NCI-H345 treated with DMSO at 0.1 percent for 48 hours (cell line): ENCODE results near the gene GPR35.
"Not testable (repeated sequence)": the region's sequence is repeated elsewhere in the genome, so short reads cannot be mapped to it uniquely, and the experiment has no call there.

Source experiments
- DNase-seq: peaks from one replicate; lab custom pipeline; 2025; ENCODE audit not compliant: unreplicated experiment; lab: John Stamatoyannopoulos, UW

The GPR35 gene

DNA sequence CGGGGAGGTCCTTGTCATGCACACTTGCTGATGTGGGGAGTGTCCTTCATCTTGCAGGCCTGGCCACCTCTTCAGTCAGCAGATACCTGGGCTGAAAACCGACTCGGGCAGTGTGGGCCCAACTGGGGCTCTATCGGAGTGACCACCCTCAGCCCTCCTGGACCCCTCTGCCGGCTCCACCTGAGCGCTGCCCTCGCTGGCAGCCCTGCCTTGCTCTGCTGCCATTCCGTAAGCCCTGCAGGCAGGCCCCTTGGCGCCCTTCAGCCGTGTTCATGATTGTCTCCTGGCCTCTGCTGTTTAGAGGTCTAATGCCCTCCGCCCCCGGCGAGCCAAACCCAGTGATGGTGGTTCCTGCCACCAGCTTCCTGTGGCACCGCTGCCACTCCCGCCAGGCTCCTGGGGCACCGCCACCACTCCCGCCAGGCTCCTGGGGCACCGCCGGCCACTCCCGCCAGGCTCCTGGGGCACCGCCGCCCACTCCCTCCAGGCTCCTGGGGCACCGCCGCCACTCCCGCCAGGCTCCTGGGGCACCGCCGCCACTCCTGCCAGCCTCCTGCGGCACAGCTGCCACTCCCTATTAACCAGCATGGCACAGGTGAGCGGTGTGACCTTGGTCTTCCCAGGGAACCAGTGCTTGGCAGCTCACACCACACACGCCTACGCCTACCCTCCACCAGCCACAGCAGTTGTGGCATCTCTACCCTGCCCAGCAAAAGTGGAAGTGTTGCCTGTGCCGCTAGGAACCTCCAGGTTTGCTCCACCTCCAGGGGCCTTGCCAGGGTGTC lies 22.8 kb upstream of the GPR35 start:
- DNase-seq, result no peak

DNA sequence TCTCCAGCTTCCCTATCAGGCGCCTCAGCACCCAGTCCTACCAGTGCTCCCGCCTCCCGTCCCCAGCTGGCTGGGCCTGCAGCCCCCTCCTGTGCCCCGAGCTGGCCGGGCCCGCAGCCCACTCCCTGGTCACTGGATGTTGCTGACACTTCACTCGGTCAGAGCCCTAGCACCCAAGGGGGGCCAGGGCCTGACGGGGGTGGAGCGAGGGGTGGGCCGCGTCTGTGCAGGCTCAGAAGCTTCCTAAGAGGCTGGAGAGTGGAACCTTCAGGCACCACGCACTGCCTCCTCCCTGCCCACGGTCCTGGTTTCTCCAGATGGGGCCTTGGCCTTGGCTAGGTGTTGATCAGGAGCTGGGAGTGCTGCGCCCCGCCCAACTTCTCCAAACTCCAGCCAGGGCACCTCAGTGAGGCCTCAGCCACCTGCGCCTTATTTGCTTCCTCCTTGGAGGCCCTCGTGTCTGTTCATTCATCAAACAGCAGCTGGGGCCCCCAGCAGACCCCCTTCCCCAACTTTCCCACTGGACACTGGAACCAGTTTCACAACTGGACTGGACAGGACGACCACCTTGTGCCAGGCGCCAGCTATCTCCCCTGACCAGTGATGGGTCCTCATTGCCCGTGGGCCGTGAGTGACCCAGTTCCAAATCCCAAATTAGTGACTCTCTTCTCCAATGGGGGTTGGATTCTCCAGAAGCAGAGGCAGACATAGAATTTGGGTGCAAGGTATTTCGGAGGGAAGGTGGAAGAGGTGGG lies 22.0 kb upstream of the GPR35 start:
- DNase-seq, result no peak

DNA sequence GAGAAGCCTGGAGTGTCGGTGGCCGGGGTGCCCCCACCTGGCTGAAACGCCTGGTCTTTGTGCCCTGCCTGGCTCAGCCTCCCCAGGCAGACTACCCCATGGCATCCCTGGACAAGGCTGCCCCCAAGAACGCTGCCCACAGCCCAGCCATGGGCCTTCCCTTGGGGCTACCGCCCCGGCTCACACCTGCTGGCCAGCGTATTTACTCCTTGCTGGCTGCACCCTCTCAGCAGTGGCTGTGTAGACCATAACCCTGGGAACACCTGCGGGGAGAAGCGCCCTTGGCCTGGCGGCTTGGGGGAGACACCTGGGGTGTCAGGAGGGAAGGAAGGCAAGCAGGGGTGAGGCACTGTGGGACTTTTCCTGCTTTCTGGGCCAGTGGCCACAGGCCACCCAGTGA lies 21.4 kb upstream of the GPR35 start:
- no peak for DNase-seq

DNA sequence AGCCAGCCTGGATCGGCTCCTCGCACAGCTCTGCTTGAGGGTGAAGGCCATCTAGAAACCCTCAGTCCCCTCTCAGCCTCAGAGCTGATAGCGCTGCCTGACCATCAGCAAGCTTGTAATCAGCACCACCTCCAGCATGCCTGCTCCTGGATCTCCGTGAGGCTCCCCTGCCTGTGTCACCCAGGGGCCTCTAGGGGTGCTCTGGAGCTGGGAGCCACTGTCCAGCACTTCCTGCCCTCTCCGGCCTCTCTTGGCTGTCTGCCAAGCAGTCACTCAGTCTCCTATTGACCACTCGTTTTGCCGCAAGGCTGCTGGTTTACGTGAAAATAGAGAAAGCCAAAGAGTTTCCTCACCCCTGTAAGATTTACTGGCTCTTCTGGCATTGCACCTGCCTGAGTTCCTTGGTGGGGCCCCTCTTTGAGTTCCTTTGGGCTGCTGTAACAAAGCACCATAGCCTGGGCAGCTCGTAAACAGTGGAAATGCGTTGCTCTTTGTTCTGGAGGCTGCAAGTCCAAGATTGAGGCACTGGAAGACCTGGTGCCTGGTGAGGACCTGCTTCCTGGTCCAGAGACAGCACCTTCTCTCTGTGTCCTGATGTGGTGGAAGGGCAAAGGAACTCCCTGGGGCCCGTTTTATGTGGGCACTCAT lies 20.9 kb upstream of the GPR35 start:
- no peak for DNase-seq

DNA sequence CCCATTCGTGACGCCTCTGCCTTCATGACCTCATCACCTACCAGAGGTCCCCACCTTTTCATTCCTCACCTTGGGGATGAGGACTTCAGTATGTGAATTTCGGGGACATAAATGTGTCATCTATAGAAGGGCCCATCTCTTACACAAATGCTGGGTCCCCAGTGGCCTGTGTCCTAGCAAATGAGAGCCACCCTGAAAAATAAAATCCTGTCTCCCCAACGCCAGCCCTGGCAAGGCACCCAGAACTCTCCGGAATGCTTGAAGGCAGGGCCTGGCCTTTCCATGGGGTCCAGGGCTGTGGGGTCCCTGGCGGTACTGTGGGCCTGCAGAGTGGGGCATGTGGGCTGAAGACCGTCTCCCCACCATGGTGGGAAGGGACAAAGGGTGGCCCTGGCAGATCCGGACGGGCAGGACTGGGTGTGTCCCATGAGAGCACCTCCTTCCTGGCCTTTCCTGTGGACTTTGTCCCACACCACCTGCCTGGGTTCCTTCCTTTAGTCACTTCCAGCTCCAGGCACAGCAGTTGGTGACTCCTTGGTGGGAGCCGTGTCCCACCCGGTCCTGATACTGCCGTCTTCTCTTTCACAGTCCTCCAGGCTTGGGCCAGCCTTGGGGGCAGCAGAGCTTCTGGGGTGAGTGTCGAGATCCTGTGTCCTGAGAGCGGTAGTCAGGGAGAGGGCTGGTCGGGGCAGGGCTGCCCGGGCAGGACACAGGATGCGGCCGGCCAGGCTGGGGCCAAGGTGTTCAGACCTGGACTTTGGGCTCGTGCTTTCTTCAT lies 20.2 kb upstream of the GPR35 start:
- no peak for DNase-seq

DNA sequence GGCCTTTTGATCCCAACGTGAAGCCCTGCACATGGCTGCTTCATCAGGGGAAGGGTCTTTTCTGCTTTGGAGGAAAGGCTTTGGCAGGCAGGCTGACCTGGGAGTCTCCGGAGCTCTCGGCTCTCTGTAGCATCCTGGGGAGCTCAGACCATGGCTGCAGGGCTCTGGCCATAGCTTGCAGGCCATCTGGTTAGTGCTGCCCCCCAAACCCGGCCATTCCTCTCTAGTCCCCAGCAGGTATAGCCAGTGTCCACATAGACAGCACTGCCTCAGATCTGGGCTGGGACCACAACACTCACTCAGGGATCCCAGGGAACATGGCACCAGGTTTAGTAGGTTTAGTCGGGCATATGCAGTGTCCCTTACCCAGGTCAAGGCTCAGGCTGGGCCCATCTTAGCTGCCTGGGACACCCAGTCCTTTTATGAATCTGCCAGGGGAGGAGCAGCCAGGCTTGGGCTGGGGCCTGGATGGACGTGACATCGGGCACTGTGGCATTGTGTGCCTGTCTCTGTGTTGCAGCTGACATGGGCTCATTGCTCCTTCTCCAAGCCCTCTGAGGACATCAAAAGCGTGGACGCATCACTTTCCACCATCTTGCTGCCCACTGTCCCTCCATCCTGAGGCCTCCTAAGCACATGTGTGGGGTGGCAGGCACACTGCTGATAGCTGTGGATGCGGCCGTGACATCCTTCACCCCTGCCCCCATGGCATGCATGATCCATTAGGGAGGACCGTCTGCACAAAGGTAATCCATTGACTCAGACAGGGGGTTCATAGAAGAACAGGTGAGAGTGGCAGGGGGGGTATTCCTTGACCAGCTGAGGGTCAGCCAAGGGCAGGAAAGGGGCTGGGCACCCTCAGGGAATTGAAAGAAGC lies 19.2 kb upstream of the GPR35 start:
- DNase-seq, result no peak

DNA sequence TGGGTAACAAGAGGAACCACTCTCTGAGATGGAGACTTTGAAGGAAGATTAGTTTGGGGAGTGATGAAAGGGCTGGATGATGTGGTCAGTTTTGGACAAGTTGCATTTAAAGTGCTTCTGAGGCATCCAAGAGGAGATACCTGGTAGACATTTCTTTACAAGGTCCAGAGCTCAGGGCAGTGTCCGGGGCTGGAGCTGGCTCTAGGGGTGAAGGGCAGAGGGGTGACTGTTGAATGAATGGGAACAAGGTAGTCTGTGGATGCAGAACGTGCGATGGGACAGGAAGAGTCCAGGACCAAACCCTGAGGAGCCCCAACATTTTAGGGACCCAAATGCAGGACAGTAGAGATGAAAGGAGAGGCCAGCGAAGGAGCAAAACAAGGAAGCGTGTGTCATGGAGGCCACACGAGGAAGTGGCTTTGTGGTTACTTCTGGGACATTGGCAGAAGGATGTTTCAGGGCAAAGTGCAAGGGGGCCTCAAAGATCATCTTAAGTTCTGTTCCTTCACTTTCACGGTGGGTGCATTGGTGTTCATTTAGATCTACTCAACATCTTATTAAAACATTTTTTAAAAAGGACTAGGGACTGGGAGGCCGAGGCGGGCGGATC lies 13.6 kb upstream of the GPR35 start:
- no peak for DNase-seq

DNA sequence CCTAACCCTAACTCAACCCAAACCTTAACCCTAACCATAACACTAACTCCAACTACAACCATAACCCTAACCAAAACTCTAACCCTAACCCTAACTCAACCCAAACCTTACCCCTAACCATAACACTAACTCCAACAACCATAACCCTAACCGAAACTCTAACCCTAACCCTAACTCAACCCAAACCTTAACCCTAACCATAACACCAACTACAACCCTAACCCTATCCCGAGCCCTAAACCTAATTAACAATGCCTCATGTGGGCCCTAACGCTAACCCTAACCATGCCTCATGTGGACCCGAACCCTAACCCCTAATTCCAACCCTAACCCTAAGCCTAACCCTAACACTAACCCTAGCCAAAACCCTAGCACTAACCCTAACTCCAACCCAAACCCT lies 11.5 kb upstream of the GPR35 start:
- DNase-seq, result no peak

DNA sequence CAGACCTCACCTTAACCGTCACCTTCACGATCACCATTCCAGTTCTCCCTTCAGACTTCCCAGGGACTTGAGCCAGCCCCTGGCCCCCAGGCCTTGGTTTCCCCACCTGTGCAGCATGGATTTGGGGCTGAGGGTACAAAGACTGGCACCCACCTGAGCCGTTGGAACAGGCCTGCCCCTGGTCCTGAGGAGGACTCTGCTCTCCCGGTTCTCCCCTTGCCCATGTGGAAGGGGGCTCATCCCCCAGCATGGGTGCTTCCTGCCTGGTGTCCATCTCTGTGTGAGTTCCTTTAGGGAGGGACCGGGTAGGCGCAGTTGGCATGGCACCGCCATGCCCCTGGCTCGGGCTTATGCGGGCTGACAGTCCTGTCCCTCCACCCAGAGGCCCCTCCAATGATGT lies 10.9 kb upstream of the GPR35 start:
- no peak for DNase-seq

DNA sequence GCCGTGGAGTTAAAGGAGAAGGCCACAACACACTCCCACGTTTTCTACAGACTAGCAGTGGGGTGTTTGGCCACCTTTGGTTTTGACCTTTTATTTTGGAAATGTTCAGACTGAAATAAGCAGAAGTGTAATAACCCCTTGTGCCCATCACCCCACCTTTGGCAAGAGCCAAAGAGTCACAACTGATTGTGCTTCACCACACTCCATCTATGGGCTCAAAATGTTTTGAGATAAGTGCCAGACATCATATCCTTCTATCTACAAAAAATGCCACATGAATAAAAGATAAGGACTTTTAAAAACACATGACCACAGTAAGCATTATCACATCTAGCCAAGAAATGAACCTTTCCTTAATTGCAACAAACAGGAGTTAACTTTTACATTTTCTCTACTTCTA lies 9.9 kb upstream of the GPR35 start:
- no peak for DNase-seq

DNA sequence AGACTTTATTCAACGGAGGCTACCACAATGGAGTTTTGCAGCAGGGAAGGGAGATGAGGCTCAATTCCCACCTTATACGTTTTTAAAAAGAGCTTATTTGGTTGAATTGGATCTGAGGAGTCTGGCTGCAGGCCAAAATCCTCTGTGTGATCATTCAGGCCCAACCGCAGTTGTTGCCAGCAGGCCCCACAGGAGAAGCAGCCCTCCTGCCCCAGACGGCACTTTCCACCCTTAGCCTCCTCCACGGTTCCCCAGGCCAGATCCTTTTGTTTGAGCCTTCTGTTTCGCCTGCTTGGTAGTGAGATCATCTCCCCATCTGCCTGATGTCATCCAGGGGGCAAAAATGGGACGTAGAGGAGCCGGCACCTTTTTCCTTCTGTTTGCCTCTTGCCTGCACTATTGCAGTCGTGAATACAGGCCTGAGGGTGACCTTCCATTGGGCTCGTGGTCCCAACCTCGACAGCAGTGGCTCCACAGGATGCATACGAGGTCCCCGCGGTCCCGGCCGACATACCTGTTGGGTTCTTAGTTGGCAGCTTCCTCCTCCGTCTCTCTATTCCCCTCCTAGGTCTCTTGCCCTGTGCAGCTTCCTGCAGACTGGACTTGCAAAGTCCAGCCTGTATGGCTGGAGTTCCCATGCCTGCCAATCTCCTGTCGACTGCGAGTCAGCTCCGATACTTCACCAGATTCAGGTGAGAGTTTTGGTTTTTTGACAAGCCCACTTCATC lies 9.3 kb upstream of the GPR35 start:
- DNase-seq, result no peak

DNA sequence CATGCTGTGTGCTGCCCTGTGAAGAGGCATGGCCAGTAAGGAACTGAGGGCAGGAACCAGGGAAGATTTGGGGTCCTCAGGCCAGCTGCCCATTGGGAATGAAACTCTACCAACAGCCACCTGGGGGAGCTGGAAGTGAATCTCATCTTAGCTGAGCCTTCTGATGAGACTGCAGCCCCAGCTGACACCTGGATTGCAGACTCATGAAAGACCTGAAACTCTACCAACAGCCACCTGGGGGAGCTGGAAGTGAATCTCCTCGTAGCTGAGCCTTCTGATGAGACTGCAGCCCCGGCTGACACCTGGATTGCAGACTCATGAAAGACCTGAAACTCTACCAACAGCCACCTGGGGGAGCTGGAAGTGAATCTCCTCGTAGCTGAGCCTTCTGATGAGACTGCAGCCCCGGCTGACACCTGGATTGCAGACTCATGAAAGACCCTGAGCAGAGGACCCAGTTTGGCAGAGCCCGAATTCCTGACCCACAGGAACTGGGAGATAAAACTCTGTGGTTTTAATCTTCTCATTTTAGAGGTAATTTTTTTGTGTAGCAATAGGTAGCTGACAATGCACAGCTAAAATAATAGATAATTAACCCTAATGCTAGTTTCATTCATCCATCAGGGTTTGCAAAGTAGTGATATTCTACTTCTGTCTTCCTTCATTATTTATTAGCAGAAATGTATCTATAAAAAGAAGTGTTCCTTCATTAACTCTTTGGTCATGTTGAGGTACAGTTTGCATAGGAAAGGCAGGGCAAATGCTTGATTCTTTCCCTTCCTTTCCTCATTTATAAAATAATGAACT lies 8.2 kb upstream of the GPR35 start:
- DNase-seq, result not testable (repeated sequence)

DNA sequence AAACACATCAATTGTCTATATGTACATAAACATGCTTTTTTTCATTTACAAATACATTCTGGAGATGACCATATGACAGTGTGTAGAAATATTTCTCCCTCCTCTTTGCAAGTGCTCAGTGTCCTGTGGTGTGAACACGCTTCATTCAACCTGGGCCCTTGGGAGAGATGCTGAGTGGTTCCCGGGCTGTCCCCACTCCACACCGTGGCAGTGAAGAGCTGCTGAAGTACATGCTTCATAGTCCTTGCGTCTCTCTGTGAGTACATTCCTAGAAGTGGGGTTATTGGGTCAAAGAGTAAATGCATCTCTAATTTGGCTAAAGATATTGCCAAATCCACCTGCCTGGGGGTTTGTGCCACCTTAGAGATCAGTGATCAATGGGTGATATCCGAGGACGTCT lies 6.5 kb upstream of the GPR35 start:
- no peak for DNase-seq

DNA sequence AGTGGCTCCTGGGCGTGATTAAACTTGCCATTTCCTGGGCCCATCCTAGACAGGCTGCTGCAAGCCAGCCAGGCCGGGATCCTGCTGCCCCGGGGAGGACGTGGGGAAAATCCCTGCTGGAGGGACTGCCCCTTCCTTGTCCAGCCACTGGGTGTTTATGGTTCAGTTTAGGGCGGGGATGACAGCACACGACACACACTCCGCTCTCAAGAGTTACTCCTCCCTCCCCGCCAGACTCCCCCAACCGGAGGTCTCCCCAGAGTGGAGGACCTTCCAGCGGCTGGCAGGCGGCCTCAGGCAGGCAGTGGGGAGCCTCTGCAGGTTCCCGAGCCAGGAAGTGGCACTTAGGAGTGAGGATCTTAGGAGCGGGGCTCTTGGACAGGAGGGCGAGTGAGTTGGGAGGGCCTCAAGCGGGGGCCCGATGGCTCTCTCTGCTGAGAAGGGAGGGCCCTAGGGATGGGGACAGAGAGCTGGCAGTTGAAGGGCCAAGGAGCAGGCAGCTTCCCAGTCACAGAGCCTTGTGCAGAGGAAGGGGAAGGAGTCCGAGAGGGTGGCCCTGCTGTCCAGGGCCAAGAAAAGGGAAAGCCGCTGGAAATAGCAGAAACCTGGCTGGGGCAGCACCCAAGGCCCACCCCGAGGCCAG lies 5.7 kb upstream of the GPR35 start:
- DNase-seq, result no peak

DNA sequence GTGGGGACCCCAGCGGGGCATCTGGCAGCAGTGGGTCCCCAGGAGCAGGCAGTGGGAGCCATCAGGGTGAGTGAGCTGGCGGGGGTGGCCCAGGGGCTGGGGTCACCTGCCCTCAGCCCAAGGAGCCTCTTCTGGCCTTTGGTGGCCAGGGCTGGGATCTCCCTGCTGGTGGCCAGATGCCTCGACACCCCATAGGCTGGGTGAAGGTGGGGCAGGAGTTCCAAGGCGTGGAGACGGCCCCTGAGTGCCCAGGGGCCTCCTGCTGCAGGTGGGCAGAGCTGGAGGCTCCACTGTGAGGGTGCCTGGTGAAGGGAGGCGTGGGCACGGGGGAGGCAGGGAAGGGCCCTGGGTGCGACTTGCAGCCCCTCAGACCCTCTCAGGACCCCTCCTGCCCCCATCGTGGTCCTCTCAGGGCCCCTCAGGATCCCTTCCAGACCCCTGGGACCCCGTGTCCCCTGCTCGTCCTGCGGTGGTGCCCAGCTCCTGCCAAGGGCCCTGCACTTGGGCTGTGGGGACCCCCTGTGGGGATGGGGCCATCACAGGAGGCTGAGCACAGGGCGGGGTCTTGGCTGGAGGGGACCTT lies 5.0 kb upstream of the GPR35 start:
- DNase-seq, result no peak

DNA sequence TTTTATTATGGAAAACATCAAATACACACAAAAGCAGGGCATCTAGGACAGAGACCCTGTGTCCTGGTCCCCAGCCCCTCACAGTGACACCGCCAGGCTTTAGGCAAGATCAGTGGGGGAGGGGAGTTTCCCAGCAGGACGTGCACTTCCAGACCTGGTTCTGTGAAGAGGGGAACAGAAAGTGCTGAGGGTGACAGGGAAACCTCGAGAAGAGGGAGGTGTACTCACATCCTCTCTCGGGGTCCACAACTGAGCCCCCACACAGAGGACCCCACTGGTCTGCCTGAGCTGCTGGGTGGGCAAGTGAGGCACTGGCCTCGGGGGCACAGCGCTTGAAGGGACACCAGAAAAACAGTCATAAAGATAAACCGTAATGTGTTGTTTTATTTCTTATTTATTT lies 4.4 kb upstream of the GPR35 start:
- no peak for DNase-seq

DNA sequence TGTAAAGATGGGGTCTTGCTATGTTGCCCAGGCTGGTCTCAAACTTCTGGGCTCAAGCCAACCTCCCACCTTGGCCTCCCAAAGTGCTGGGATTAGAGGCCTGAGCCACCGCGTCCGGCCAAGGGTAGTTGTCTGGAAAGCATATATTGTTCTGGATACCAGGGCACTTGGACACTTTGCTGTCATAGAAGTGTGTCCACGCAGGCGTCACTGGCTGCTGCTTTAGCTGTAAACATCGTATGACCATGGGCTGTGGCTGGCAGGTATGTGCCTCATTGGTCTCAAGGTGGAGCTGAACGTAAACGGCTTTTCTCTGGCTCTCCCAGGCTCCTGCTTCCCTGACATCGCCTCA lies 3.2 kb upstream of the GPR35 start:
- DNase-seq, result no peak
